Measurements from ENCODE around the gene RSRC1.

DNA sequence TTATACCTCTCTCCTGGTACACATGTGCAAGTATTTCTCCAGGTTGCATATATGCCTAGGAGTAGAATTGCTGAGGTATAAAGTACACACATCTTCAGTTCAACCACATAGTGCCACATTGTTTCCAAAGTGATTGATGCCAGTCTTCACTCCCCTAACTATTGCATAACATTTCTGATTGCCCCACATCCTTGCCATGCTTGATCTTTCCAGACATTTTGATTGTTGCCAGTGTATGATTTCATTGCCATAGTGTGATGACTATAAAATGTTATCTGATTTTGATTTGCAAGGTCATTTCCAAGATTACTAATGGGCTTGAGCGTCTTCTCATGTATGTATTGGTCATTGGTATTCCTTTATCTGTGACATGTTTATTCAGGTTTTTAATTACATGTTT lies 400.0 kb downstream of the RSRC1 start:
- TF ChIP-seq, protein P1, sequence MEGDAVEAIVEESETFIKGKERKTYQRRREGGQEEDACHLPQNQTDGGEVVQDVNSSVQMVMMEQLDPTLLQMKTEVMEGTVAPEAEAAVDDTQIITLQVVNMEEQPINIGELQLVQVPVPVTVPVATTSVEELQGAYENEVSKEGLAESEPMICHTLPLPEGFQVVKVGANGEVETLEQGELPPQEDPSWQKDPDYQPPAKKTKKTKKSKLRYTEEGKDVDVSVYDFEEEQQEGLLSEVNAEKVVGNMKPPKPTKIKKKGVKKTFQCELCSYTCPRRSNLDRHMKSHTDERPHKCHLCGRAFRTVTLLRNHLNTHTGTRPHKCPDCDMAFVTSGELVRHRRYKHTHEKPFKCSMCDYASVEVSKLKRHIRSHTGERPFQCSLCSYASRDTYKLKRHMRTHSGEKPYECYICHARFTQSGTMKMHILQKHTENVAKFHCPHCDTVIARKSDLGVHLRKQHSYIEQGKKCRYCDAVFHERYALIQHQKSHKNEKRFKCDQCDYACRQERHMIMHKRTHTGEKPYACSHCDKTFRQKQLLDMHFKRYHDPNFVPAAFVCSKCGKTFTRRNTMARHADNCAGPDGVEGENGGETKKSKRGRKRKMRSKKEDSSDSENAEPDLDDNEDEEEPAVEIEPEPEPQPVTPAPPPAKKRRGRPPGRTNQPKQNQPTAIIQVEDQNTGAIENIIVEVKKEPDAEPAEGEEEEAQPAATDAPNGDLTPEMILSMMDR (IDR thresholded peaks at IDR 0.05; ENCODE audit: insufficient read depth, low read depth, low read length) = no peak
- no peak for TF ChIP-seq EZH2 (IDR thresholded peaks at IDR 0.05; ENCODE audit: insufficient read depth, low read length)

All from astrocyte (in vitro differentiated cells and primary cell).